Prostate gland (tissue), 2 donors: ENCODE results near the gene PDS5A.
"Not testable (repeated sequence)": the region's sequence is repeated elsewhere in the genome, so short reads cannot be mapped to it uniquely, and the experiment has no call there.

Experiments
- POLR2A ChIP-seq: fragments of 450-650 bp; IDR thresholded peaks from one replicate; pipeline ENCODE4 v1.6.1; 2016; ENCODE audit warnings: antibody characterized with exemption, mild to moderate bottlenecking
- TF ChIP-seq, protein P1 (sequence below), 4 experiments: fragments of 200-600 bp in 2 of 4; fragments of 450-650 bp in 2 of 4; sonication (generic) in 2 of 4; IDR thresholded peaks; 1 replicate in 3 of 4; 2 replicates in 1 of 4; pipeline ENCODE4 v1.5.1; 2016 to 2019; ENCODE audit warnings: antibody characterized with exemption in 4 of 4, mild to moderate bottlenecking in 2 of 4, moderate library complexity in 2 of 4

DNA sequence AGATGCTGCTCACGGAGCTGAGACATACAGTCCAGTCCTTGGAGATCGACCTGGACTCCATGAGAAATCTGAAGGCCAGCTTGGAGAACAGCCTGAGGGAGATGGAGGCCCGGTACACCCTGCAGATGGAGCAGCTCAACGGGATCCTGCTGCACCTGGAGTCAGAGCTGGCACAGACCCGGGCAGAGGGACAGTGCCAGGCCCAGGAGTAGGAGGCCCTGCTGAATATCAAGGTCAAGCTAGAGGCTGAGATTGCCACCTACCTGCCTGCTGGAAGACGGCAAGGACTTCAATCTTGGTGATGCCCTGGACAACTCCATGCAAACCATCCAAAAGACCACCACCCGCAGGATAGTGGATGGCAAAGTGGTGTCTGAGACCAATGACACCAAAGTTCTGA, 43.4 kb upstream of the PDS5A start:
- TF ChIP-seq, protein P1, sequence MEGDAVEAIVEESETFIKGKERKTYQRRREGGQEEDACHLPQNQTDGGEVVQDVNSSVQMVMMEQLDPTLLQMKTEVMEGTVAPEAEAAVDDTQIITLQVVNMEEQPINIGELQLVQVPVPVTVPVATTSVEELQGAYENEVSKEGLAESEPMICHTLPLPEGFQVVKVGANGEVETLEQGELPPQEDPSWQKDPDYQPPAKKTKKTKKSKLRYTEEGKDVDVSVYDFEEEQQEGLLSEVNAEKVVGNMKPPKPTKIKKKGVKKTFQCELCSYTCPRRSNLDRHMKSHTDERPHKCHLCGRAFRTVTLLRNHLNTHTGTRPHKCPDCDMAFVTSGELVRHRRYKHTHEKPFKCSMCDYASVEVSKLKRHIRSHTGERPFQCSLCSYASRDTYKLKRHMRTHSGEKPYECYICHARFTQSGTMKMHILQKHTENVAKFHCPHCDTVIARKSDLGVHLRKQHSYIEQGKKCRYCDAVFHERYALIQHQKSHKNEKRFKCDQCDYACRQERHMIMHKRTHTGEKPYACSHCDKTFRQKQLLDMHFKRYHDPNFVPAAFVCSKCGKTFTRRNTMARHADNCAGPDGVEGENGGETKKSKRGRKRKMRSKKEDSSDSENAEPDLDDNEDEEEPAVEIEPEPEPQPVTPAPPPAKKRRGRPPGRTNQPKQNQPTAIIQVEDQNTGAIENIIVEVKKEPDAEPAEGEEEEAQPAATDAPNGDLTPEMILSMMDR (IDR thresholded peaks at IDR 0.05) = not testable (repeated sequence)
- TF ChIP-seq POLR2A = not testable (repeated sequence)
